Stromal cell of bone marrow (primary cell): ENCODE measurements around the gene OR2D3.
"Not testable (repeated sequence)": the region's sequence is repeated elsewhere in the genome, so short reads cannot be mapped to it uniquely, and the experiment has no call there.

Experiments
- DNase-seq: peaks from one replicate; pipeline ENCODE4 v3.0.0-alpha.2; 2012; ENCODE audit warnings: low read depth

OR2D3 gene

DNA sequence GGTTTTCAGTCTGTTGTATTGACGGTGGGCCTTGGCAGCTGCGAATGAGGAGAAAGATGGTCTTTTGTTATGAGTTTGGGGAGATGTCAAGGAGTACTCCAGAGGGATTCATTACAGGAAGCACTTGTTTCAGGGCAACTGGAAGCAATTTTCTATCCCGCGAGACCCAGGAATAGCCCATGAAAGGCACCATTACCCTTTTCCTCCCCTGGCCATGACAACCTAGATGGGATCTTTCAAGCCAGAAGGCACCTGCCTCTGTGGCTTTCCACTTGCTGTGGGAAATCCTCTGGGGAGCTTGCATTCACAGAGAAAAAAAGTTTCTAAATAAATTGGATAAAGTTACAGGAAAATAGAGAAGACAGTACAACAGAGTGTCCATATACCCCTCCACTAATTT lies 8.1 kb downstream of the OR2D3 start:
- DNase-seq, result no peak

DNA sequence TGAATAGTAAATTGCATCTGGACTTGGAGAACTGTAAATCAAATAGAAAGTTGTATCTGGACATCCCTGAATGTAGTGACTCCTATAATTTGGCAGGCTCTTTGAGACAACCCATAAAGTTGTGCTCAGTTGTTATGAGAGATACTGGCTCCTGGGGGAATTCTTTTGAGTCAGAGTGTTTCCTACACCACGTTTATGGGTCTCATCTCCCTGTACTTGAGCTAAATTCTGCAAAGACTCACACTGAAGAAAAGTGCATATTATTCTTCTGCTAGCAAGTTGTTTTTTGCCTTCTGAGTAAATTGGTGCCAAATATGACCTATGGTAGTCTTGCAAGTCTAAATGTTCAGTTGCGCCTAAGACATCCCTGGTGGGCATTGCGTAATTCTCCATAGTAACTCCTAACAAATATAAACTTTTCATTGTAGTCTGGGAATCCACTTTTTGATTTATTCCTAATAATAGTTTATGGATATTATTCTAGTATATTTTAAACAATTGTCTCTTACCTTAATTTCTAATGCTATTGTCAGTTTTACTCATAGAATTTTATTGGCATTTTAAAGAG lies 10.4 kb downstream of the OR2D3 start:
- peak; percentile 31 for DNase-seq

DNA sequence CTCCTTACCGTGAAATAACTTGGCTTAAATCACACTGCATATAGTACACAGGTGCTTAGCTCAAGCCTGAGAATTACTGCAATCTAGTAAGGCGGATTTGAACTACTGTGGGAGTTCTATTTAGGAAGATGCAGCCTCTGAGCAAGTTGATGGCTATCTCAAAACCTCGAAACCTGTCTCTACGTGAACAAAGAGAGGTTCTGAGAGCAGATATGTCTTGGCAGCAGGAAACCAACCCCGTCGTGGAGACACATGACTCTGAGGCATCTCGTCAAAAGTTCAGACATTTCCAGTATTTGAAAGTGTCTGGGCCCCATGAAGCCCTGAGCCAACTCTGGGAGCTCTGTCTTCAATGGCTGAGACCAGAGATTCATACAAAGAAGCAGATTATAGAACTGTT lies 11.3 kb downstream of the OR2D3 start:
- no peak for DNase-seq

DNA sequence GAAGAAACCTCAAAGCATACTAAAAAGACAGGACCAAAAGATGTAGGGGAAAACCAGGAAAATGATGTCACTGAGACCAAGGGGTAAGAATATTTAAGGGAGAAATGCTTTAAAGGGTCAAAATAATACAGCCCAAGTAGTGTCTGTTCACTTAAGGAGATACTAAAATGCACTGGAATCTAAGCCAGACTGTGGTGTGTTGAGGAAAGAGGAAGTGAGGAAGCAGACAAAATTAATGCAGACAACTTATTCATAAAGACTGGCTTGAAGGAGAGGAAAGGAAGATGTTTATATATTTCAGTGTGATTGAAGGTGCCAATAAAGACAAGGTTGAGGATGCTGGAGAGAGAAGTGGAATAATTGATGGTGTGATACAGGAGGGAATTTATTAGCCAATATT lies 21.2 kb downstream of the OR2D3 start:
- no peak for DNase-seq

DNA sequence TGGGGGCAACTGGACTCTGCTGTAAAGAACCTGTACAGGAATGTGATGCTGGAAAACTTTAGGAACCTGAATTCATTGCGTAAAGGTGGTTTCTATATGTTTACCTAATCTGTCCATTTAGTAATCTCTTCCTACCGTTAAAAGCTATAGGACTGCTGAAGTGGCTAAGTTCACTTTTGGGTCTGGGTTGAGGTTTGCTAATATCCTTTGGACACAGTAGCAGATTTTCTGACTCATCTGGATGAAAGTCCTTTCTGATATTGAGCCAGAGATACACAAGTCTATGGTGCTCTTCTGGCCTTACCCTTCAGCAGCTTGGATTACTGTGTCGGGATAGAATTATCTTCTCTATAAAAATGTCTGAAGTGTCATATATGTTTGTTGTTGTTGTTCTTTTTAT lies 22.3 kb downstream of the OR2D3 start:
- DNase-seq, result peak; percentile 20

DNA sequence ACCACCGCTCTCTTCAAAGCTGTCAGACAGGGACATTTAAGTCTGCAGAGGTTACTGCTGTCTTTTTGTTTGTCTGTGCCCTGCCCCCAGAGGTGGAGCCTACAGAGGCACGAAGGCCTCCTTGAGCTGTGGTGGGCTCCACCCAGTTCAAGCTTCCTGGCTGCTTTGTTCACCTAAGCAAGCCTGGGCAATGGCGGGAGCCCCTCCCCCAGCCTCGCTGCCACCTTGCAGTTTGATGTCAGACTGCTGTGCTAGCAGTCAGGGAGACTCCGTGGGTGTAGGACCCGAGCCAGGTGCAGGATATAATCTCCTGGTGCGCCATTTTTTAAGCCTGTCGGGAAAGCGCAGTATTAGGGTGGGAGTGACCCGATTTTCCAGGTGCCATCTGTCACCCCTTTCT lies 33.4 kb downstream of the OR2D3 start:
- DNase-seq, result not testable (repeated sequence)

DNA sequence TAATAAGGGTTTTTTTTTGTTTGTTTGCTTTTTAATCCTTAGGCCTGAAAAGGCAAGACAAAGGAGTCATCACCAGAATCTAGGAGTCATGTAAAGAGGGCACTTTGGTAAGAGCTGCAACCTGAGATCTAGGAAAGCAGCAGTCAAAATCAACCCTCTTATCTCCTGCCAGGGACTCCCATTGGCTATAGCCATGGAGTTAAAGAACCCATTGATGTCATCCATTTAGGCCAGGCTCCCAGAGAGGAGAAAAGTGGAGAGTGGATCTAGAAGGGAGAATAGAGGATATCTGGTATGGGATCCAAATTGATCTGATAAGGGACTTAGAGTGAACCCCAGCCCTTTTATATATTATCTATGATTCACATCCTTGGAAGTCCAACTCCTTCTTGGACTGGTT lies 41.3 kb downstream of the OR2D3 start:
- no peak for DNase-seq

DNA sequence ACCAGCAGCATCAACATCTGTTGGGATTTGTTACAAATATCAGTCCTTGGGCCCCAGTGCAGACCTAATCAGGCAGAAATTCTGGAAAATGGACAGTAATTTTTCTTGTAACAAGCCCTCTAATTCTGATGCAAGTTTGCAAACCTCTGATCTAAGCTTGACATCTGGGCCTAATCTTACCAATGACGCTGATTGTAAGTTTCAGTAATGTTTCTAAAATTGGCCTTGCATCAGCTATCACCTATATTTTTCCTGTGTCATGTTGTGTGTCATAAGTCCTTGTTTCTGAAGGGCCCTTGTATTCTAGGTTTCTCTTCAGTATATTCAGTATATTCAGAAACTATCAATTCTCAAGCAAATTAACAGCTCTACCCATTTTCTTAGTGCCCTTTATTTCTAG lies 41.9 kb downstream of the OR2D3 start:
- no peak for DNase-seq

DNA sequence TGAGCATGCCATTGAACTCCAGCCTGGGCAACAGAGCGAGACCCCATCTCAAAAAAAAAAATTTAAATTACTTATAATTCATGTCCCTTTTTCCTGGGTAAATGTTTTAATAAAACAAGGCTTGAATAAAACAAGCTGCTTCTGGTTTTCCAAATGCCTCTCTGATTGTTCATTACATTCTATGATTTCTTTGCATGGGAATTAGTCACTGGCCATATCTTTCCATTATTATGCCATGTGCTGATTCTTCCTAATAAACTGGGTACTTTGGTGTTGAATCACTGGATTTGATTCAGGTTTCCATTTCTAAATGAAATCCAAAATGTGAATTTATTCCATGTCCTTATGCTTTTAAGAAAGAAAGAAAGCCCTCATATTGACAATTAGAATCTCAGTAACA lies 48.0 kb downstream of the OR2D3 start:
- DNase-seq, result peak; percentile 61

DNA sequence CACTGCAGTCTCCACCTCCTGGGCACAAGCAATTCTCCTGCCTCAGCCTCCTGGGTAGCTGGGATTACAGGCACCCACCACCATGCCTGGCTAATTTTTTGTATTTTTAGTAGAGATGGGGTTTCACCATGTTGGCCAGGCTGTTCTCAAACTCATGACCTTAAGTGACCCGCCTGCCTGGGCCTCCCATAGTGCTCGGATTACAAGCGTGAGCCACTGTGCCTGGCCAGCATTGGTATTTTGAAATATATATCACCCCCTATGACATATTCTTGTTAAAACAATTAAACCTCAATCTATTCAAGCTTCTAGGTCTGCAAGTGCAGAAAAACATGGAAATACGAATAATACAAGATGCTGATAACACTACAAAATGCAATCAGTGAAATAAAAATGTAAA lies 49.1 kb downstream of the OR2D3 start:
- peak; percentile 17 for DNase-seq
